ENCODE measurements around the gene CLIP3. TPM values are rescaled to one million over a fixed set of nuclear protein-coding genes. Genes with fewer than 3 reads are reported as not detected.
A peak's percentile ranks its signal among the peaks of the same experiment; 100 is the strongest.

The CLIP3 gene
- total and polyA plus RNA-seq, 9 of the 15 experiments (the other 6 are each of a cell fraction or from before 2014, with no cell fraction given): 0.01 to 0.50 (median 0.15) TPM; not detected in 1

DNA sequence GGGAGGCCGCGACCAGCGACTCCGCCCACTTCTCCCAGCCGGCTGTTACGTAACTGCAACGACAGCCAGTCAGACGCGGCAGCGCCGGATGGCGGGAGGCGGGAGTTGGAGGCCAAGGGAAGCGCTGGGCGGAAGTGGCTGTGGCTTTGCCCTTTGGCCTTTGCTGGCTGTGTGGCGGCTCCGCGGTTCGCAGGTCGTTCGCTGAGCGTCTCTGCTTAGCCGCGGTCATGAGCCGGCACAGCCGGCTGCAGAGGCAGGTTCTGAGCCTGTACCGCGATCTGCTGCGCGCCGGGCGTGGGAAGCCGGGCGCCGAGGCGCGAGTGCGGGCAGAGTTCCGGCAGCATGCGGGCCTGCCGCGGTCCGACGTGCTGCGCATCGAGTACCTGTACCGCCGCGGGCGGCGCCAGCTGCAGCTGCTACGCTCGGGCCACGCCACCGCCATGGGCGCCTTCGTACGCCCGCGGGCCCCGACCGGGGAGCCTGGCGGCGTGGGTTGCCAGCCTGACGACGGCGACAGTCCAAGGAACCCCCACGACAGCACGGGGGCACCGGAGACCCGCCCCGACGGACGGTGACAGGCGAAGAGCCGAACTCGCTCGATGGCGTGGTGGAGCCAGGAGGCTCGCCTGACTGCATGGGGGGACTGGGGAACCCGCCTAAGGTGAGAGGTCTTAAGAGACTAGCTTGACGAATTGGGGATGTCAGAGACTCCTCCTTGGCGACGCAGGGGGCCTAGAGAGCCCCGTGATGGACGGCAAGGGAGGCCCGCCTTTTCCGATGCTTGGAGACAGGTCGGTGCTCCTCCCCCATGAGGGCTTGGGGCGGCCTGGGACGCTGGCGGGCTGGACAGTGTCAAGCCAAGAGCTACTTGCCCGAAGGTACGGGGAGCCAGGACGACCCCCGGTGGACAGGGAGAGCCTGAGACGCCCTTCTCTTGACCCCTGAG, 37.4 kb downstream of the CLIP3 start, which contains the start of gene SDHAF1 (continued):
- TF ChIP-seq, protein P1, sequence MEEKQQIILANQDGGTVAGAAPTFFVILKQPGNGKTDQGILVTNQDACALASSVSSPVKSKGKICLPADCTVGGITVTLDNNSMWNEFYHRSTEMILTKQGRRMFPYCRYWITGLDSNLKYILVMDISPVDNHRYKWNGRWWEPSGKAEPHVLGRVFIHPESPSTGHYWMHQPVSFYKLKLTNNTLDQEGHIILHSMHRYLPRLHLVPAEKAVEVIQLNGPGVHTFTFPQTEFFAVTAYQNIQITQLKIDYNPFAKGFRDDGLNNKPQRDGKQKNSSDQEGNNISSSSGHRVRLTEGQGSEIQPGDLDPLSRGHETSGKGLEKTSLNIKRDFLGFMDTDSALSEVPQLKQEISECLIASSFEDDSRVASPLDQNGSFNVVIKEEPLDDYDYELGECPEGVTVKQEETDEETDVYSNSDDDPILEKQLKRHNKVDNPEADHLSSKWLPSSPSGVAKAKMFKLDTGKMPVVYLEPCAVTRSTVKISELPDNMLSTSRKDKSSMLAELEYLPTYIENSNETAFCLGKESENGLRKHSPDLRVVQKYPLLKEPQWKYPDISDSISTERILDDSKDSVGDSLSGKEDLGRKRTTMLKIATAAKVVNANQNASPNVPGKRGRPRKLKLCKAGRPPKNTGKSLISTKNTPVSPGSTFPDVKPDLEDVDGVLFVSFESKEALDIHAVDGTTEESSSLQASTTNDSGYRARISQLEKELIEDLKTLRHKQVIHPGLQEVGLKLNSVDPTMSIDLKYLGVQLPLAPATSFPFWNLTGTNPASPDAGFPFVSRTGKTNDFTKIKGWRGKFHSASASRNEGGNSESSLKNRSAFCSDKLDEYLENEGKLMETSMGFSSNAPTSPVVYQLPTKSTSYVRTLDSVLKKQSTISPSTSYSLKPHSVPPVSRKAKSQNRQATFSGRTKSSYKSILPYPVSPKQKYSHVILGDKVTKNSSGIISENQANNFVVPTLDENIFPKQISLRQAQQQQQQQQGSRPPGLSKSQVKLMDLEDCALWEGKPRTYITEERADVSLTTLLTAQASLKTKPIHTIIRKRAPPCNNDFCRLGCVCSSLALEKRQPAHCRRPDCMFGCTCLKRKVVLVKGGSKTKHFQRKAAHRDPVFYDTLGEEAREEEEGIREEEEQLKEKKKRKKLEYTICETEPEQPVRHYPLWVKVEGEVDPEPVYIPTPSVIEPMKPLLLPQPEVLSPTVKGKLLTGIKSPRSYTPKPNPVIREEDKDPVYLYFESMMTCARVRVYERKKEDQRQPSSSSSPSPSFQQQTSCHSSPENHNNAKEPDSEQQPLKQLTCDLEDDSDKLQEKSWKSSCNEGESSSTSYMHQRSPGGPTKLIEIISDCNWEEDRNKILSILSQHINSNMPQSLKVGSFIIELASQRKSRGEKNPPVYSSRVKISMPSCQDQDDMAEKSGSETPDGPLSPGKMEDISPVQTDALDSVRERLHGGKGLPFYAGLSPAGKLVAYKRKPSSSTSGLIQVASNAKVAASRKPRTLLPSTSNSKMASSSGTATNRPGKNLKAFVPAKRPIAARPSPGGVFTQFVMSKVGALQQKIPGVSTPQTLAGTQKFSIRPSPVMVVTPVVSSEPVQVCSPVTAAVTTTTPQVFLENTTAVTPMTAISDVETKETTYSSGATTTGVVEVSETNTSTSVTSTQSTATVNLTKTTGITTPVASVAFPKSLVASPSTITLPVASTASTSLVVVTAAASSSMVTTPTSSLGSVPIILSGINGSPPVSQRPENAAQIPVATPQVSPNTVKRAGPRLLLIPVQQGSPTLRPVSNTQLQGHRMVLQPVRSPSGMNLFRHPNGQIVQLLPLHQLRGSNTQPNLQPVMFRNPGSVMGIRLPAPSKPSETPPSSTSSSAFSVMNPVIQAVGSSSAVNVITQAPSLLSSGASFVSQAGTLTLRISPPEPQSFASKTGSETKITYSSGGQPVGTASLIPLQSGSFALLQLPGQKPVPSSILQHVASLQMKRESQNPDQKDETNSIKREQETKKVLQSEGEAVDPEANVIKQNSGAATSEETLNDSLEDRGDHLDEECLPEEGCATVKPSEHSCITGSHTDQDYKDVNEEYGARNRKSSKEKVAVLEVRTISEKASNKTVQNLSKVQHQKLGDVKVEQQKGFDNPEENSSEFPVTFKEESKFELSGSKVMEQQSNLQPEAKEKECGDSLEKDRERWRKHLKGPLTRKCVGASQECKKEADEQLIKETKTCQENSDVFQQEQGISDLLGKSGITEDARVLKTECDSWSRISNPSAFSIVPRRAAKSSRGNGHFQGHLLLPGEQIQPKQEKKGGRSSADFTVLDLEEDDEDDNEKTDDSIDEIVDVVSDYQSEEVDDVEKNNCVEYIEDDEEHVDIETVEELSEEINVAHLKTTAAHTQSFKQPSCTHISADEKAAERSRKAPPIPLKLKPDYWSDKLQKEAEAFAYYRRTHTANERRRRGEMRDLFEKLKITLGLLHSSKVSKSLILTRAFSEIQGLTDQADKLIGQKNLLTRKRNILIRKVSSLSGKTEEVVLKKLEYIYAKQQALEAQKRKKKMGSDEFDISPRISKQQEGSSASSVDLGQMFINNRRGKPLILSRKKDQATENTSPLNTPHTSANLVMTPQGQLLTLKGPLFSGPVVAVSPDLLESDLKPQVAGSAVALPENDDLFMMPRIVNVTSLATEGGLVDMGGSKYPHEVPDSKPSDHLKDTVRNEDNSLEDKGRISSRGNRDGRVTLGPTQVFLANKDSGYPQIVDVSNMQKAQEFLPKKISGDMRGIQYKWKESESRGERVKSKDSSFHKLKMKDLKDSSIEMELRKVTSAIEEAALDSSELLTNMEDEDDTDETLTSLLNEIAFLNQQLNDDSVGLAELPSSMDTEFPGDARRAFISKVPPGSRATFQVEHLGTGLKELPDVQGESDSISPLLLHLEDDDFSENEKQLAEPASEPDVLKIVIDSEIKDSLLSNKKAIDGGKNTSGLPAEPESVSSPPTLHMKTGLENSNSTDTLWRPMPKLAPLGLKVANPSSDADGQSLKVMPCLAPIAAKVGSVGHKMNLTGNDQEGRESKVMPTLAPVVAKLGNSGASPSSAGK (IDR thresholded peaks at IDR 0.05): peak; percentile 82
- peak; percentile 77 for TF ChIP-seq TBP (optimal IDR thresholded peaks at IDR 0.05; ENCODE audit: low read depth, low read length)
- TF ChIP-seq NEUROD1 (IDR thresholded peaks at IDR 0.05; ENCODE audit: borderline replicate concordance, low read depth, low read length, partially characterized antibody): no peak
- TF ChIP-seq EGR1 (conservative IDR thresholded peaks at IDR 0.05): peak; percentile 88
- TF ChIP-seq ZSCAN29 (IDR thresholded peaks at IDR 0.05): no peak
- TF ChIP-seq HNRNPLL (IDR thresholded peaks at IDR 0.05; ENCODE audit: low read depth, low read length, poor library complexity, severe bottlenecking): peak; percentile 88
- no peak for TF ChIP-seq RBM15 (IDR thresholded peaks at IDR 0.05; ENCODE audit: insufficient read depth, low read length)
- TF ChIP-seq HMGN3 (IDR thresholded peaks at IDR 0.05; ENCODE audit: borderline replicate concordance, extremely low read depth, insufficient read length, low read depth, low read length): peak; percentile 20
- TF ChIP-seq SLC30A9 (CRISPR knock-in tag; IDR thresholded peaks at IDR 0.05): no peak
- peak; percentile 74 for TF ChIP-seq DACH1 (IDR thresholded peaks at IDR 0.05; ENCODE audit: partially characterized antibody)
- TF ChIP-seq, protein P2, sequence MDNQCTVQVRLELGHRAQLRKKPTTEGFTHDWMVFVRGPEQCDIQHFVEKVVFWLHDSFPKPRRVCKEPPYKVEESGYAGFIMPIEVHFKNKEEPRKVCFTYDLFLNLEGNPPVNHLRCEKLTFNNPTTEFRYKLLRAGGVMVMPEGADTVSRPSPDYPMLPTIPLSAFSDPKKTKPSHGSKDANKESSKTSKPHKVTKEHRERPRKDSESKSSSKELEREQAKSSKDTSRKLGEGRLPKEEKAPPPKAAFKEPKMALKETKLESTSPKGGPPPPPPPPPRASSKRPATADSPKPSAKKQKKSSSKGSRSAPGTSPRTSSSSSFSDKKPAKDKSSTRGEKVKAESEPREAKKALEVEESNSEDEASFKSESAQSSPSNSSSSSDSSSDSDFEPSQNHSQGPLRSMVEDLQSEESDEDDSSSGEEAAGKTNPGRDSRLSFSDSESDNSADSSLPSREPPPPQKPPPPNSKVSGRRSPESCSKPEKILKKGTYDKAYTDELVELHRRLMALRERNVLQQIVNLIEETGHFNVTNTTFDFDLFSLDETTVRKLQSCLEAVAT (IDR thresholded peaks at IDR 0.05): no peak
- TF ChIP-seq, protein P3, sequence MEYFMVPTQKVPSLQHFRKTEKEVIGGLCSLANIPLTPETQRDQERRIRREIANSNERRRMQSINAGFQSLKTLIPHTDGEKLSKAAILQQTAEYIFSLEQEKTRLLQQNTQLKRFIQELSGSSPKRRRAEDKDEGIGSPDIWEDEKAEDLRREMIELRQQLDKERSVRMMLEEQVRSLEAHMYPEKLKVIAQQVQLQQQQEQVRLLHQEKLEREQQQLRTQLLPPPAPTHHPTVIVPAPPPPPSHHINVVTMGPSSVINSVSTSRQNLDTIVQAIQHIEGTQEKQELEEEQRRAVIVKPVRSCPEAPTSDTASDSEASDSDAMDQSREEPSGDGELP (CRISPR knock-in tag; IDR thresholded peaks at IDR 0.05; ENCODE audit: borderline replicate concordance): peak; percentile 96
- no peak for TF ChIP-seq ZNF830 (CRISPR knock-in tag; IDR thresholded peaks at IDR 0.05)

All from K562 (cell line).